DMS53 (cell line): ENCODE data around the gene UBE2J2.

Experiments used
- DNase-seq: peaks from one replicate; lab custom pipeline; 2025; lab: John Stamatoyannopoulos, UW

Gene UBE2J2

GRCh38 chr1:1295154-1295923 lies 21.7 kb upstream of the UBE2J2 start:
- peak; percentile 38 for DNase-seq

GRCh38 chr1:1294250-1294890 lies 20.7 kb upstream of the UBE2J2 start:
- no peak for DNase-seq

- DNase-seq, result peak; percentile 57
Measured at GRCh38 chr1:1293263-1294249, 19.9 kb upstream of the UBE2J2 start.

- no peak for DNase-seq
Measured at GRCh38 chr1:1292851-1293250, 19.2 kb upstream of the UBE2J2 start.

GRCh38 chr1:1292442-1292779 lies 18.8 kb upstream of the UBE2J2 start:
- no peak for DNase-seq

GRCh38 chr1:1291548-1292441 lies 18.1 kb upstream of the UBE2J2 start:
- DNase-seq, result peak; percentile 97

GRCh38 chr1:1291023-1291528 lies 17.4 kb upstream of the UBE2J2 start:
- DNase-seq, result peak; percentile 68

- peak; percentile 88 for DNase-seq
Measured at GRCh38 chr1:1290238-1290731, 16.6 kb upstream of the UBE2J2 start.

GRCh38 chr1:1287288-1288110 lies 13.8 kb upstream of the UBE2J2 start:
- DNase-seq, result peak; percentile 68

GRCh38 chr1:1286313-1287261 lies 12.9 kb upstream of the UBE2J2 start:
- peak; percentile 53 for DNase-seq

GRCh38 chr1:1285611-1286311 lies 12.1 kb upstream of the UBE2J2 start:
- peak; percentile 48 for DNase-seq

GRCh38 chr1:1285102-1285571 lies 11.5 kb upstream of the UBE2J2 start:
- no peak for DNase-seq

GRCh38 chr1:1284221-1285101 lies 10.8 kb upstream of the UBE2J2 start:
- DNase-seq, result peak; percentile 24

- DNase-seq, result peak; percentile 71
Measured at GRCh38 chr1:1283821-1284220, 10.2 kb upstream of the UBE2J2 start.

GRCh38 chr1:1282998-1283397 lies 9.3 kb upstream of the UBE2J2 start:
- peak; percentile 26 for DNase-seq

- DNase-seq, result peak; percentile 95
Measured at GRCh38 chr1:1281533-1282321, 8.1 kb upstream of the UBE2J2 start.
